ENCODE measurements around the gene ADAMTS18.
"Not testable (repeated sequence)": the region's sequence is repeated elsewhere in the genome, so short reads cannot be mapped to it uniquely, and the experiment has no call there.

The ADAMTS18 gene

GRCh38 chr16:77322757-77323156 lies 112.1 kb downstream of the ADAMTS18 start:
- DNase-seq = no peak

GRCh38 chr16:77317059-77317458 lies 117.8 kb downstream of the ADAMTS18 start:
- DNase-seq = no peak

GRCh38 chr16:77310877-77311276 lies 124.0 kb downstream of the ADAMTS18 start:
- DNase-seq = no peak

- DNase-seq = no peak
Observed at GRCh38 chr16:77308163-77308561, 126.7 kb downstream of the ADAMTS18 start.

- DNase-seq = no peak
Observed at GRCh38 chr16:77307426-77308162, 127.2 kb downstream of the ADAMTS18 start.

- DNase-seq = no peak
Observed at GRCh38 chr16:77306075-77306474, 128.8 kb downstream of the ADAMTS18 start.

GRCh38 chr16:77304877-77305276 lies 130.0 kb downstream of the ADAMTS18 start:
- no peak for DNase-seq

GRCh38 chr16:77304134-77304533 lies 130.7 kb downstream of the ADAMTS18 start:
- no peak for DNase-seq

- no peak for DNase-seq
Observed at GRCh38 chr16:77302674-77303073, 132.2 kb downstream of the ADAMTS18 start.

GRCh38 chr16:77302249-77302648 lies 132.6 kb downstream of the ADAMTS18 start:
- DNase-seq = no peak

GRCh38 chr16:77300256-77300655 lies 134.6 kb downstream of the ADAMTS18 start:
- no peak for DNase-seq

GRCh38 chr16:77299395-77299794 lies 135.4 kb downstream of the ADAMTS18 start:
- no peak for DNase-seq

GRCh38 chr16:77298418-77299360 lies 136.1 kb downstream of the ADAMTS18 start:
- DNase-seq = no peak

- no peak for DNase-seq
Observed at GRCh38 chr16:77297996-77298395, 136.8 kb downstream of the ADAMTS18 start.

GRCh38 chr16:77295896-77296295 lies 138.9 kb downstream of the ADAMTS18 start:
- no peak for DNase-seq

- no peak for DNase-seq
Observed at GRCh38 chr16:77290451-77291115, 144.3 kb downstream of the ADAMTS18 start.

GRCh38 chr16:77289331-77289809 lies 145.5 kb downstream of the ADAMTS18 start:
- DNase-seq = no peak

- no peak for DNase-seq
Observed at GRCh38 chr16:77288222-77288621, 146.6 kb downstream of the ADAMTS18 start.

GRCh38 chr16:77285676-77286075 lies 149.2 kb downstream of the ADAMTS18 start:
- no peak for DNase-seq

GRCh38 chr16:77282345-77282744 lies 152.5 kb downstream of the ADAMTS18 start:
- no peak for DNase-seq

GRCh38 chr16:77279316-77279715 lies 155.5 kb downstream of the ADAMTS18 start:
- not testable (repeated sequence) for DNase-seq

- DNase-seq = no peak
Observed at GRCh38 chr16:77277571-77277970, 157.3 kb downstream of the ADAMTS18 start.

GRCh38 chr16:77277141-77277540 lies 157.7 kb downstream of the ADAMTS18 start:
- DNase-seq = no peak

Measured in NCI-H446 treated with DMSO at 0.1 percent for 48 hours (cell line).